Nephron progenitor cell (in vitro differentiated cells): ENCODE results near the gene STH.
A peak's percentile ranks its signal among the peaks of the same experiment; 100 is the strongest.

Source experiments
- DNase-seq: peaks from one replicate; pipeline ENCODE4 v3.0.0; 2021
- H3K27ac Mint-ChIP-seq: 2 replicates; pipeline ENCODE4 v1.8.0; 2021; ENCODE audit warnings: mild to moderate bottlenecking, moderate library complexity, mixed read lengths
- H3K27me3 Mint-ChIP-seq: 2 replicates; pipeline ENCODE4 v1.8.0; 2021; ENCODE audit warnings: mild to moderate bottlenecking, low read depth, mixed read lengths; ENCODE audit not compliant: poor library complexity
- H3K36me3 Mint-ChIP-seq: 2 replicates; pipeline ENCODE4 v1.8.0; 2021; ENCODE audit warnings: low read depth, mixed read lengths
- H3K4me1 Mint-ChIP-seq: 2 replicates; pipeline ENCODE4 v1.8.0; 2021; ENCODE audit warnings: mixed read lengths
- H3K4me3 Mint-ChIP-seq: 2 replicates; pipeline ENCODE4 v1.8.0; 2021; ENCODE audit warnings: mild to moderate bottlenecking, moderate library complexity, mixed read lengths
- H3K9me3 Mint-ChIP-seq: 2 replicates; pipeline ENCODE4 v1.8.0; 2021; ENCODE audit warnings: mild to moderate bottlenecking, moderate library complexity, mixed read lengths
- CTCF ChIP-seq: fragments of 200-600 bp; sonication (generic); IDR thresholded peaks from 2 replicates; pipeline ENCODE4 v1.5.0; 2021; ENCODE audit warnings: antibody characterized with exemption

STH gene

GRCh38 chr17:46024590-46024989 lies 25.5 kb downstream of the STH start:
- H3K27me3 Mint-ChIP-seq, result peaks cover 5% of the 10 kb centered on the region
- H3K27ac Mint-ChIP-seq, result peak overlapping the region; percentile 92
- no peak for TF ChIP-seq CTCF
- DNase-seq, result no peak
- peaks cover 51% of the 10 kb centered on the region for H3K4me1 Mint-ChIP-seq
- no peaks in the 10 kb centered on the region for H3K9me3 Mint-ChIP-seq
- peaks cover 32% of the 10 kb centered on the region for H3K36me3 Mint-ChIP-seq
- H3K4me3 Mint-ChIP-seq, result no peak overlapping the region

GRCh38 chr17:46025060-46025459 lies 26.0 kb downstream of the STH start:
- H3K27ac Mint-ChIP-seq, result peak overlapping the region; percentile 88
- peaks cover 5% of the 10 kb centered on the region for H3K27me3 Mint-ChIP-seq
- no peaks in the 10 kb centered on the region for H3K9me3 Mint-ChIP-seq
- peaks cover 36% of the 10 kb centered on the region for H3K36me3 Mint-ChIP-seq
- peaks cover 51% of the 10 kb centered on the region for H3K4me1 Mint-ChIP-seq
- DNase-seq, result no peak
- no peak for TF ChIP-seq CTCF
- H3K4me3 Mint-ChIP-seq, result no peak overlapping the region

GRCh38 chr17:46025510-46026165 lies 26.6 kb downstream of the STH start:
- Mint-ChIP-seq H3K27ac (peak overlapping the region; percentile 88), H3K9me3 (no peaks in the 10 kb centered on the region)

GRCh38 chr17:46026166-46027047 lies 27.4 kb downstream of the STH start:
- H3K4me3 Mint-ChIP-seq, result no peak overlapping the region
- peaks cover 5% of the 10 kb centered on the region for H3K27me3 Mint-ChIP-seq
- H3K9me3 Mint-ChIP-seq, result no peaks in the 10 kb centered on the region
- peak overlapping the region; percentile 88 for H3K27ac Mint-ChIP-seq
- no peak for DNase-seq
- H3K36me3 Mint-ChIP-seq, result peaks cover 49% of the 10 kb centered on the region
- TF ChIP-seq CTCF, result no peak
- H3K4me1 Mint-ChIP-seq, result peaks cover 38% of the 10 kb centered on the region

More at GRCh38 chr17:46025510-46026165, 26.6 kb downstream of the STH start:
- peaks cover 5% of the 10 kb centered on the region for H3K27me3 Mint-ChIP-seq
- no peak for DNase-seq
- H3K4me3 Mint-ChIP-seq, result no peak overlapping the region
- peaks cover 42% of the 10 kb centered on the region for H3K36me3 Mint-ChIP-seq
- no peak for TF ChIP-seq CTCF
- H3K4me1 Mint-ChIP-seq, result peaks cover 45% of the 10 kb centered on the region

- peak overlapping the region; percentile 88 for H3K27ac Mint-ChIP-seq
- H3K9me3 Mint-ChIP-seq, result no peaks in the 10 kb centered on the region
- H3K27me3 Mint-ChIP-seq, result peaks cover 5% of the 10 kb centered on the region
- TF ChIP-seq CTCF, result no peak
- H3K36me3 Mint-ChIP-seq, result peaks cover 55% of the 10 kb centered on the region
- DNase-seq, result no peak
- H3K4me3 Mint-ChIP-seq, result no peak overlapping the region
- peaks cover 35% of the 10 kb centered on the region for H3K4me1 Mint-ChIP-seq
Measured at GRCh38 chr17:46027048-46027975, 28.3 kb downstream of the STH start.
